Measurements from ENCODE around the gene GOLGA8S.
"Not testable (repeated sequence)": the region's sequence is repeated elsewhere in the genome, so short reads cannot be mapped to it uniquely, and the experiment has no call there.

Gene GOLGA8S

GRCh38 chr15:23399207-23399606 is 44.7 kb downstream of the GOLGA8S start:
- not testable (repeated sequence) for DNase-seq

DNA sequence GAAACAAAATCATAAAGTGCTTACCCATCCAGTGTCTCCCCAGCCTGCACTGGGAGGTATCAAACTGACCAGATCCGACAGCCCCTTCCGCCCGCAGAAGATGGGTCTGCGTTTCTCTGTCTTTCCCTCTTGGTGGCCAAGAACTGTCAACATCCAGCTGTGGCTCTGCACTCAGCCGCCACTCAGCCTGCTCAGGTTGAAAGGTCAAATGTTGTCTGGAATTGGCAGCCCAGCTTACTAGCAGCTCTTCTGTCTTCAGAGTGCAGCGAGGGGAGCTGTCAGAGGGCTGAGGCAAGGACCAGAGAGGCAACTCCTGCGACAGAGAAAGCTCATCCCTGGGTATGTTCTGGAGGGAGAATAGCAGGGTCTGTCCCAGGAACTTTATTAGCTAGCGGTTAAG is 47.1 kb downstream of the GOLGA8S start:
- DNase-seq, result no peak

GRCh38 chr15:23402140-23402539 is 47.6 kb downstream of the GOLGA8S start:
- DNase-seq, result no peak

DNA sequence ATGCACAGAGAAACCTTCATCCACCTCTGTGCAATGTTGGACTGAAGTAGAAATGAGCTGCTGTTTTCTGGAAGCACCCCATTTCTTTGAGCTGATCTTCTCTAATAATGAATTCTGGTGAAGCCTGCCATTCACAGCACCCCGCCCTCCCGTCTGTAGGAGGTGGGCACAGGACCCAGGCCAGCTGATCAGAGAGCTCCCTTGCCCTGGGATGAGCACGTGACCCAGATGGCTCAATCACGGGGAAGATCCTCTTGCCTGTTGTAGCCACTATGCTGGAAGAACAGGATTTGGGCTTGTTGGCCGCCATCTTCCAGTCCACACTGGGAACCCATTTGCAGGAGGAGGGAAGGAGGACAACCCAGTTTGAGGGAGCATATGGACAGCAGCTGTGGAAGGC is 48.0 kb downstream of the GOLGA8S start:
- no peak for DNase-seq

GRCh38 chr15:23403550-23403949 is 49.0 kb downstream of the GOLGA8S start:
- no peak for DNase-seq

DNA sequence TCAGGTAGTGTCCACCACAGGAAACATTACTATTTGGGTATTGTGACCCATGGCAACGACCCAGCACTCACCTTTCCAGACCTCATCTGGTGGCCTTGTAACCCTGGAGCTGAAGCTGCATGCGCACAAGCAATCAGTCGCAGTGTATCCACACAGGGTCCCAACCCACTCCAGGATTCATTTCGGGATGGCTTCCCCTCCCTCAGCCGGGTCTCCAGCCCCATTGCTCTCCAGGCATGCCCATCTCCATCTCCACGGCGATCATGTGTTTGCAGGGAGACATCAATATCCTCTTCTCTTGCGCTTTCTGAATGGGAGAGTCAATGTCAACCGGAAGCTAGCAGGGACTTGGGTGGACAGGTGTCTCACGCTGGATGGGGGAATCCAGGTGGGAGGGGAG is 57.3 kb downstream of the GOLGA8S start:
- no peak for DNase-seq

GRCh38 chr15:23412881-23413600 is 58.5 kb downstream of the GOLGA8S start:
- DNase-seq, result not testable (repeated sequence)

Measured in CD4-positive, alpha-beta T cell treated with Interleukin-4 for 1 hour (primary cell).